SK-MEL-5 (cell line): ENCODE results near the gene PLAA. TPM values are rescaled to one million over a fixed set of nuclear protein-coding genes. Genes with fewer than 3 reads are reported as not detected.

Experiments
- DNase-seq: peaks from one replicate; pipeline ENCODE4 v3.0.0-alpha.2; 2016; ENCODE audit warnings: low read depth, low spot score
- in situ Hi-C: cut with HindIII; loops from 2 replicates; pipeline ENCODE4 v1.10.0; 2016; ENCODE audit warnings: low sequenced_read_pairs, high pct_unique_total_duplicates, low pct_unique_long_range_greater_than_20kb
- small RNA-seq, 2 experiments: library from RNA; depleted of rRNA; stranded (forward); fragments of <200 nt; gene quantifications; one replicate each; pipeline ENCODE3, GENCODE V24; 2014
- total RNA-seq: library from RNA; depleted of rRNA; stranded (reverse); fragments of >200 nt; shearing (Covaris generic); gene quantifications from 2 replicates; pipeline ENCODE4 v1.2.3, GENCODE V29; 2014; rRNA removed

Gene PLAA
- total RNA-seq, 1 experiment from 2014 or later: not detected

- in situ Hi-C loops: no loop called here
- DNase-seq: no peak
These were observed 76.8 kb downstream of the PLAA start for GRCh38 chr9:26870292-26870691.

GRCh38 chr9:26863074-26863473 is 84.0 kb downstream of the PLAA start:
- in situ Hi-C loops: no loop called here

GRCh38 chr9:26856413-26857032 is 90.5 kb downstream of the PLAA start:
- DNase-seq: no peak
- in situ Hi-C loops: no loop called here

More at GRCh38 chr9:26863074-26863473, 84.0 kb downstream of the PLAA start:
- DNase-seq: no peak

Small RNA genes lying within 50 kb of the gene (small RNA-seq; reads per million reads assigned to genes)
- gene RN7SL100P: 0 to 0.05 reads per million in 2 experiments

Other genes starting within 250 kb of the PLAA start
- not detected in 2 replicates for gene CAAP1, start 54.4 kb downstream of the PLAA start, total RNA-seq
- gene IFT74, start 9.2 kb upstream of the PLAA start, total RNA-seq: not detected in 2 replicates
- gene LRRC19, start 58.4 kb upstream of the PLAA start, total RNA-seq: not detected in 2 replicates
- gene TEK, start 162.0 kb upstream of the PLAA start, total RNA-seq: not detected in 2 replicates